GM21619 (cell line): Measurements from ENCODE around the gene PHF21B.

ENCODE experiments used
- ATAC-seq: cut with Tn5 transposase; IDR thresholded peaks from one replicate; pipeline ENCODE4 v1.9.1; 2021; ENCODE audit not compliant: unreplicated experiment

The PHF21B gene

GRCh38 chr22:44847892-44848291 lies 161.9 kb downstream of the PHF21B start:
- ATAC-seq = no peak

DNA sequence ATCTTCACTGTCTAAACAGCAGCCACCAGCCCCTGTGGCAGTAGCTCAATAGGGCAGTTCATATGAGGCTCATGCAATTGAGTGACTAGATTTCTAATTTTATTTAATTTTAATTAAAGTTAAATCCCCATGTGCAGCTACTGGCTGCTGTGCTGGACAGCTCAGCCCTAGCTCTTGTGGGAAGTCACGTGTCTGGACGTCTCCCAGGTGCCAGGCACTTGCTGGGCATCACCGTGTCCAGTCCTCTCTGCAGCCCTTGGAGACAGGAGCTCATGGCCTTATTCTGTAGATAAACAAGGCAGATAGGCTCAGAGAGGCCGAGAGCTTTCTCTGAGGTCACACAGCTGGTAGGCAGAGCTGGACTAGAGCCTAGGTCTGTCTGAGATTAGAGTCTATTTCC lies 162.4 kb downstream of the PHF21B start:
- no peak for ATAC-seq

DNA sequence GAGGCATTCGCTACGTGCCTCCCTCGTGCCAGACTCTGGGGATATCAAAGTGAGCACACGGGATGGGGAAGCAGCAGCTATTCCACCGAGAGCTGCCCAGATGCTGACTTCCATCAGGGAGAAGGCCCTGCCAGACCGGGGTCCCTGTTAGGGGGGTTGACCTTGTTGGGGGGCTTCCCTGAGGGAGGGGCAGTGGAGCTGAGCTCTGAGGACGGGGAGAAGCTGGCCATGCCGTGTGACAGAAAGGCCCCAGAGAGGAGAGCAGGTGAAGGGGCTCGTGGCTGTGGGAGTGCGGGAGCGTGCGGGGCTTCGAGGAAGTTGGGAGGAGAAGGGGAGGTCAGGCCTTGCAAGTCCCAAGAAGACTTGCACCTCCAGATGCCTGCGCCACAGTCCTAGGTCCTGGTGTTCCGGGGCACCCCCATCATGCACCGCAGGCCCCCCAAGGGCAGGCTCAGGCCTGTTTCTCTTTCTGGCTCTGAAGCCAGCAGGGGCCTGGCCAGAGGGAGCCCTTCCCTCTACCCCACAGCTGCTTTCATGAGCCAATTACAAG lies 163.0 kb downstream of the PHF21B start:
- no peak for ATAC-seq

GRCh38 chr22:44845796-44846720 lies 163.7 kb downstream of the PHF21B start:
- no peak for ATAC-seq

DNA sequence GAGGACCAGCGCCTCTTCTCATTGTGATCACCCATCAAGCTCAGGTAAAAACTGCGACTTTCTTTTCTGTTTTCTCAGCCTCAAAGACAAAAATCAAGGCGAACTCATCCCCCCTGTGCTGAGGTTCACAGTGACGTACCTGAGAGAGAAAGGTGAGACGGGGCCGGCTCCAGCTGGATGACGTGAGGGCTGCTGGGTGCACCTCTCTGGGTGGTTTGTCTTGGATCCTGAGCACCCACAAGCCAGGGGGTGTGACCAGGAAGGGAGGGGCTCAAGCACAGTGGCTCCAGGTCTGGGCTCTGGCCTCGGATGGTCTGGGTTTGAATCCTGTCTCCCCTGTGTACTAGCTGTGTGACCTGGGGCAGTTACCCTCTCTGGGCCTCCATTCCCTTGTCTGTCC lies 164.6 kb downstream of the PHF21B start:
- ATAC-seq = no peak

- no peak for ATAC-seq
Measured at GRCh38 chr22:44842417-44842816, 167.4 kb downstream of the PHF21B start.

- no peak for ATAC-seq
Measured at GRCh38 chr22:44840611-44841322, 169.0 kb downstream of the PHF21B start.

GRCh38 chr22:44839721-44840120 lies 170.1 kb downstream of the PHF21B start:
- ATAC-seq = no peak

DNA sequence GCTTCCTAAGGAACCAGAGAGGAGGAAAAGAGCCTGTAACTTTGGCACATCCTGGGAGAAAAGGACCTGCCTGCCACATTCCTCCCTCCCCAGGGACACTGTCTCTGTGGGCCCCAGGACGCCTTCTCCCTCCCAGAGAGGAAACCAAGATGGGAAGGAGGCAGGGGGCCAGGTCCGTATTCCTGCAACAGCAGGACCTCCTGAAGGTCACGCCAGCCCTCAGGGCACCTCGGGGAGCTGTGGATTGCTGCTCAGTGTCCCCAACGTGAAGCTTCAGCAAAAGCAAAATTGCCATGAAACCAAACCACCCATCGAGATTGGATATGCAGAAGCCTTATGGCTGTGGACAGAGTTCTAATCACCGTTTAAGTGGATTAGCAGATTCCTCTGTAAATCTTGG lies 170.7 kb downstream of the PHF21B start:
- no peak for ATAC-seq

- no peak for ATAC-seq
Measured at GRCh38 chr22:44838316-44839016, 171.3 kb downstream of the PHF21B start.

GRCh38 chr22:44837481-44837880 lies 172.3 kb downstream of the PHF21B start:
- ATAC-seq = no peak

GRCh38 chr22:44834065-44834464 lies 175.7 kb downstream of the PHF21B start:
- no peak for ATAC-seq

- no peak for ATAC-seq
Measured at GRCh38 chr22:44831885-44832284, 177.9 kb downstream of the PHF21B start.
